Fibroblast of lung (primary cell): Measurements from ENCODE around the gene TRIM73. TPM values are rescaled to one million over a fixed set of nuclear protein-coding genes. Genes with fewer than 3 reads are reported as not detected.
"Not testable (repeated sequence)": the region's sequence is repeated elsewhere in the genome, so short reads cannot be mapped to it uniquely, and the experiment has no call there.

ENCODE experiments used
- DNase-seq, 2 donors: peaks; one replicate each; pipeline versions ENCODE4 v3.0.0 to v3.0.0-alpha.2; 2010; ENCODE audit warnings: low read depth in 2 of 2
- H2AFZ ChIP-seq: 2 replicates; pipeline ENCODE4 v1.5.1; 2012; ENCODE audit warnings: low read length, control low read depth, inconsistent platforms
- H3K27ac ChIP-seq: 2 replicates; pipeline ENCODE4 v1.5.1; 2011; ENCODE audit warnings: low read length, control low read depth; ENCODE audit not compliant: insufficient read depth
- H3K27me3 ChIP-seq: 2 replicates; pipeline ENCODE4 v1.5.1; 2011; ENCODE audit warnings: mild to moderate bottlenecking, low read length; ENCODE audit not compliant: control insufficient read depth, insufficient read depth
- H3K36me3 ChIP-seq: 2 replicates; pipeline ENCODE4 v1.5.1; 2011; ENCODE audit warnings: low read length; ENCODE audit not compliant: control insufficient read depth, insufficient read depth
- H3K4me1 ChIP-seq: 2 replicates; pipeline ENCODE4 v1.5.1; 2011; ENCODE audit warnings: low read length; ENCODE audit not compliant: control insufficient read depth, insufficient read depth; ENCODE audit errors: extremely low read depth
- H3K4me2 ChIP-seq: 2 replicates; pipeline ENCODE4 v1.5.1; 2011; ENCODE audit warnings: low read length, control low read depth; ENCODE audit not compliant: insufficient read depth; ENCODE audit errors: extremely low read depth
- H3K4me3 ChIP-seq, 4 experiments: fragments of 200-600 bp in 1 of 4; sonication (generic) in 1 of 4; replicated peaks in 1 of 4; 2 replicates each; pipeline ENCODE4 v1.5.1; 2011 to 2016; ENCODE audit warnings: low read length in 4 of 4, low read depth in 3 of 4, mild to moderate bottlenecking in 3 of 4, control low read depth in 2 of 4, inconsistent platforms in 1 of 4, mixed read lengths in 1 of 4; ENCODE audit not compliant: insufficient read depth in 1 of 4; ENCODE audit errors: control extremely low read depth in 1 of 4
- H3K79me2 ChIP-seq: 2 replicates; pipeline ENCODE4 v1.5.1; 2012; ENCODE audit warnings: mild to moderate bottlenecking, low read length, inconsistent platforms; ENCODE audit not compliant: control insufficient read depth, insufficient read depth
- H3K9ac ChIP-seq: 2 replicates; pipeline ENCODE4 v1.5.1; 2011; ENCODE audit warnings: mild to moderate bottlenecking, low read length, control low read depth; ENCODE audit not compliant: insufficient read depth
- H3K9me3 ChIP-seq: 2 replicates; pipeline ENCODE4 v1.5.1; 2012; ENCODE audit warnings: low read depth, low read length; ENCODE audit not compliant: control insufficient read depth, insufficient read depth
- H4K20me1 ChIP-seq: 2 replicates; pipeline ENCODE4 v1.5.1; 2011; ENCODE audit warnings: low read length; ENCODE audit not compliant: control insufficient read depth, insufficient read depth; ENCODE audit errors: extremely low read depth
- polyA minus RNA-seq: library from RNA; depleted of rRNA, polyadenylated mRNA; stranded (reverse); fragments of >200 nt; gene quantifications from 2 replicates; pipeline ENCODE4 v1.2.3, GENCODE V29; 2011; ENCODE audit warnings: low replicate concordance
- polyA plus RNA-seq, 2 donors: library from polyadenylated mRNA; depleted of rRNA in 1 of 2; stranded (reverse) in 1 of 2; unstranded in 1 of 2; fragments of >200 nt; gene quantifications; 2 replicates each; pipeline ENCODE4 v1.2.1, GENCODE V29; 2011 to 2012; ENCODE audit warnings: missing spikeins in 1 of 2
- total RNA-seq: library from RNA; depleted of rRNA; stranded (reverse); fragments of >200 nt; gene quantifications from 2 replicates; pipeline ENCODE4 v1.2.1, GENCODE V29; 2014

Gene TRIM73
- total RNA-seq (0.51 and 1.3 TPM in 2 replicates), polyA plus RNA-seq (0.03 TPM in 1 of 2 replicates, not detected in the other), polyA minus RNA-seq (0.20 TPM in 1 of 2 replicates, not detected in the other)
- 0.33 and 0.37 TPM in 2 replicates for polyA plus RNA-seq (2012)

GRCh38 chr7:75395329-75395728, at the start of gene TRIM73:
Gene TRIM73, plus strand, starts transcription at chr7:75395629. Its CDS starts 3,305 bp downstream, at chr7:75398934.
- not testable (repeated sequence) for H3K4me1 ChIP-seq, H3K36me3 ChIP-seq, H3K9ac ChIP-seq, H3K79me2 ChIP-seq, H3K9me3 ChIP-seq, H2AFZ ChIP-seq, H3K27me3 ChIP-seq, H3K27ac ChIP-seq, H4K20me1 ChIP-seq, DNase-seq, H3K4me2 ChIP-seq, H3K4me3 ChIP-seq

GRCh38 chr7:75358671-75359541, 36.5 kb upstream of the TRIM73 start:
- H3K4me3 ChIP-seq: peak overlapping the region in 1 of 4 experiments; percentile 29
- H3K27ac ChIP-seq, H3K9me3 ChIP-seq, H4K20me1 ChIP-seq, H3K36me3 ChIP-seq, H2AFZ ChIP-seq, H3K79me2 ChIP-seq, H3K9ac ChIP-seq, H3K27me3 ChIP-seq, H3K4me2 ChIP-seq, H3K4me1 ChIP-seq: not testable (repeated sequence)
- peak in 1 of 2 donors; percentile 38 for DNase-seq

GRCh38 chr7:75359542-75359848, 35.9 kb upstream of the TRIM73 start:
- H3K27me3 ChIP-seq, H3K36me3 ChIP-seq, H3K4me3 ChIP-seq, H3K79me2 ChIP-seq, DNase-seq, H3K9ac ChIP-seq, H3K9me3 ChIP-seq, H3K4me2 ChIP-seq, H2AFZ ChIP-seq, H3K4me1 ChIP-seq, H3K27ac ChIP-seq, H4K20me1 ChIP-seq: not testable (repeated sequence)

DNA sequence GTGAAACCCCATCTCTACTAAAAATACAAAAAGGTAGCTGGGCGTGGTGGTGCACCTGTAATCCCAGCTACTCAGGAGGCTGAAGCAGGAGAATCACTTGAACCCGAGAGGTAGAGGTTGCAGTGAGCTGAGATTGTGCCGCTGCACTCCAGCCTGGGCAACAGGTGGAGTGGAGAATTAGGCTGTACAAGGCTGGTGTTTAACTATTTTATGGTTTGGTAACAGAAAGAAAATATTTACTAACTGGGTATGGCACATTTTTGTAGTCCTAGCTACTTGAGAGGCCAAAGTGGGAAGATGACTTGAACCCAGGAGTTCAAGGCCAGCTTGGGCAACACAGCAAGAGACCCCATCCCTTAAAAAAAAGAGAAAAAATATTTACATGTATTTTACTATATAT, 31.4 kb upstream of the TRIM73 start:
- H3K4me3 ChIP-seq, H2AFZ ChIP-seq, H3K9ac ChIP-seq, H3K79me2 ChIP-seq, DNase-seq, H3K27me3 ChIP-seq, H3K9me3 ChIP-seq, H3K4me2 ChIP-seq, H4K20me1 ChIP-seq, H3K36me3 ChIP-seq, H3K4me1 ChIP-seq, H3K27ac ChIP-seq: not testable (repeated sequence)

- not testable (repeated sequence) for H3K36me3 ChIP-seq, H3K4me1 ChIP-seq, H3K9ac ChIP-seq, H3K79me2 ChIP-seq, H3K4me3 ChIP-seq, DNase-seq, H3K27ac ChIP-seq, H3K27me3 ChIP-seq, H2AFZ ChIP-seq, H4K20me1 ChIP-seq, H3K9me3 ChIP-seq, H3K4me2 ChIP-seq
Observed at GRCh38 chr7:75366643-75367042, 28.8 kb upstream of the TRIM73 start.

DNA sequence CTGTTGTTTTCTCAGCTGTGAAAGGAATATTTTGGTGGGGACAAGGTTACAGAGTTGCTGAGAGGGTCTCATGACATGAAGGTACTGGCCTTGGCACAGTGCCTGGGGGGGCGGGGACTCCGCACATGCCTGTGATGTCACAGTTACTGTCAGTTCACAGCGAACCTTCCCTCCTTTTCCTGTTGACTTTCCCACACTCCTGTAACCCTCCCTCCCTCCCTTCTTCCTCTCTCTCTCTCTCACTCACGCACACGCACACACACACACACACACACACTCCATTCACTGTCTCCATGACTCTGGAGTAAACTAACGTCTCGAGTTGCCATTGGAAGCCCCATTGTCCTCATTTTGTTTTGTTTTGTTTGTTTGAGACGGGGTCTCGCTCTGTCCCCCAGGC, 28.1 kb upstream of the TRIM73 start:
- not testable (repeated sequence) for H4K20me1 ChIP-seq, H3K36me3 ChIP-seq, H3K4me1 ChIP-seq, H3K79me2 ChIP-seq, DNase-seq, H3K4me3 ChIP-seq, H3K9me3 ChIP-seq, H3K4me2 ChIP-seq, H3K27ac ChIP-seq, H3K27me3 ChIP-seq, H3K9ac ChIP-seq, H2AFZ ChIP-seq

- not testable (repeated sequence) for H3K27me3 ChIP-seq, H3K4me3 ChIP-seq, H3K4me1 ChIP-seq, H3K27ac ChIP-seq, H3K4me2 ChIP-seq, DNase-seq, H3K9ac ChIP-seq, H3K79me2 ChIP-seq, H2AFZ ChIP-seq, H3K36me3 ChIP-seq, H4K20me1 ChIP-seq, H3K9me3 ChIP-seq
Observed at GRCh38 chr7:75374144-75374518, 21.3 kb upstream of the TRIM73 start.
